SU-DHL-6 (cell line): Measurements from ENCODE around the gene TMEM242.

ENCODE experiments used
- H2AFZ ChIP-seq: fragments of 200-600 bp; sonication (generic); 2 replicates; pipeline ENCODE4 v1.6.1; 2014; ENCODE audit warnings: low read depth, mild to moderate bottlenecking, moderate library complexity, mixed read lengths, antibody characterized with exemption, low read length; ENCODE audit not compliant: severe bottlenecking
- H3F3A ChIP-seq: fragments of 200-600 bp; shearing (Covaris generic); 2 replicates; pipeline ENCODE4 v1.6.0; 2016; ENCODE audit warnings: antibody characterized with exemption, mild to moderate bottlenecking; ENCODE audit not compliant: insufficient read depth
- H3K27ac ChIP-seq: fragments of 200-600 bp; sonication (generic); 2 replicates; pipeline ENCODE4 v1.5.1; 2016; ENCODE audit warnings: low read depth, mild to moderate bottlenecking, low read length, moderate library complexity, mixed read lengths
- H3K27me3 ChIP-seq: fragments of 200-600 bp; sonication (generic), shearing (Covaris generic); 2 replicates; pipeline ENCODE4 v1.6.0; 2014; ENCODE audit warnings: mild to moderate bottlenecking, low read length
- H3K36me3 ChIP-seq: fragments of 200-600 bp; sonication (generic); 2 replicates; pipeline ENCODE4 v1.6.1; 2014; ENCODE audit warnings: mild to moderate bottlenecking, low read length, mixed read lengths
- H3K4me2 ChIP-seq: fragments of 300-600, 200-600 bp; shearing (Covaris generic), sonication (generic); 2 replicates; pipeline ENCODE4 v1.6.0; 2014; ENCODE audit warnings: low read length, low read depth, mild to moderate bottlenecking; ENCODE audit not compliant: poor library complexity, severe bottlenecking
- H3K4me3 ChIP-seq: fragments of 200-600 bp; sonication (generic); 2 replicates; pipeline ENCODE4 v1.5.1; 2014; ENCODE audit warnings: antibody characterized with exemption, low read length, mild to moderate bottlenecking, mixed read lengths; ENCODE audit not compliant: insufficient read depth, poor library complexity, severe bottlenecking
- H3K79me2 ChIP-seq: fragments of 200-600 bp; sonication (generic); 2 replicates; pipeline ENCODE4 v1.6.1; 2014; ENCODE audit warnings: mild to moderate bottlenecking, low read length, moderate library complexity; ENCODE audit not compliant: insufficient read depth
- H3K9ac ChIP-seq: fragments of 200-600 bp; sonication (generic); 2 replicates; pipeline ENCODE4 v1.7.0; 2014; ENCODE audit warnings: mild to moderate bottlenecking, low read length
- H3K9me2 ChIP-seq: fragments of 200-600 bp; sonication (generic); replicated peaks from 2 replicates; pipeline ENCODE4 v1.6.1; 2014; ENCODE audit warnings: low read length; ENCODE audit not compliant: insufficient read depth
- H3K9me3 ChIP-seq: fragments of 200-600 bp; sonication (generic); 2 replicates; pipeline ENCODE4 v1.6.1; 2014; ENCODE audit warnings: low read length, mixed read lengths; ENCODE audit not compliant: insufficient read depth
- H4K20me1 ChIP-seq: fragments of 200-600 bp; sonication (generic); 2 replicates; pipeline ENCODE4 v1.6.1; 2014; ENCODE audit warnings: low read depth, mild to moderate bottlenecking, antibody characterized with exemption, low read length, moderate library complexity, mixed read lengths
- EZH2phosphoT487 ChIP-seq: fragments of 200-600 bp; sonication (generic), shearing (Covaris generic); conservative IDR thresholded peaks from 2 replicates; pipeline ENCODE4 v1.6.1; 2018; ENCODE audit warnings: mild to moderate bottlenecking, antibody characterized with exemption, low read length, moderate library complexity, mixed read lengths
- TF ChIP-seq, protein P1 (sequence below): fragments of 200-600 bp; sonication (generic); IDR thresholded peaks from one replicate; pipeline ENCODE4 v1.5.1; 2017; ENCODE audit warnings: antibody characterized with exemption, mild to moderate bottlenecking, low read length, moderate library complexity; ENCODE audit not compliant: insufficient read depth, poor library complexity, severe bottlenecking

The TMEM242 gene

DNA sequence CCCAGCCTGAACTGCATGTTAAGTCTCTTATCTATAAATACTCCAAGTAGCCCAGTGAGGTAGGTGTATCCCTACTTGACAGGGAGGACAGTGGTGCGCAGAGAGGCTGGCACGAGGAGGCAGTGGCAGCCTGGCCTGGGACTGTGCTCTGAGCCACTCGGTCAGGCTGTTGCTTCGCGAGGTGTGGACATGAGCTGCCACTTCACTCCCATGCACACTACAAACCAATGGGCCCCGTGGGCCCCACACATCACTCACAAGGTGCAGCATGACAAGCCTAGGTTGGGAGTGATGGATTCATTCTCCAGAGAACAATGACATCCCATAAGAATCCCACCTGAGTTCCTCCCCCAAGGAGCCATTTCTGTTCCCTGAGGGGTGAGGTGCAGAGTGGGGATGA is 54.9 kb downstream of the TMEM242 start:
- Histone ChIP-seq H3K36me3 (no peaks in the 10 kb centered on the region), H3K79me2 (no peaks in the 10 kb centered on the region), H3K9me2 (no peaks in the 10 kb centered on the region), H3K9ac (no peak overlapping the region), H3K27me3 (no peaks in the 10 kb centered on the region), H3F3A (no peaks in the 10 kb centered on the region), H3K27ac (no peak overlapping the region), H4K20me1 (no peaks in the 10 kb centered on the region), H2AFZ (no peak overlapping the region), H3K9me3 (no peaks in the 10 kb centered on the region; the same call in 1 of the 2 replicates), H3K4me3 (no peak overlapping the region), H3K4me2 (no peak overlapping the region)
- TF ChIP-seq EZH2phosphoT487, result no peak
- TF ChIP-seq, protein P1, sequence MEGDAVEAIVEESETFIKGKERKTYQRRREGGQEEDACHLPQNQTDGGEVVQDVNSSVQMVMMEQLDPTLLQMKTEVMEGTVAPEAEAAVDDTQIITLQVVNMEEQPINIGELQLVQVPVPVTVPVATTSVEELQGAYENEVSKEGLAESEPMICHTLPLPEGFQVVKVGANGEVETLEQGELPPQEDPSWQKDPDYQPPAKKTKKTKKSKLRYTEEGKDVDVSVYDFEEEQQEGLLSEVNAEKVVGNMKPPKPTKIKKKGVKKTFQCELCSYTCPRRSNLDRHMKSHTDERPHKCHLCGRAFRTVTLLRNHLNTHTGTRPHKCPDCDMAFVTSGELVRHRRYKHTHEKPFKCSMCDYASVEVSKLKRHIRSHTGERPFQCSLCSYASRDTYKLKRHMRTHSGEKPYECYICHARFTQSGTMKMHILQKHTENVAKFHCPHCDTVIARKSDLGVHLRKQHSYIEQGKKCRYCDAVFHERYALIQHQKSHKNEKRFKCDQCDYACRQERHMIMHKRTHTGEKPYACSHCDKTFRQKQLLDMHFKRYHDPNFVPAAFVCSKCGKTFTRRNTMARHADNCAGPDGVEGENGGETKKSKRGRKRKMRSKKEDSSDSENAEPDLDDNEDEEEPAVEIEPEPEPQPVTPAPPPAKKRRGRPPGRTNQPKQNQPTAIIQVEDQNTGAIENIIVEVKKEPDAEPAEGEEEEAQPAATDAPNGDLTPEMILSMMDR, result no peak

DNA sequence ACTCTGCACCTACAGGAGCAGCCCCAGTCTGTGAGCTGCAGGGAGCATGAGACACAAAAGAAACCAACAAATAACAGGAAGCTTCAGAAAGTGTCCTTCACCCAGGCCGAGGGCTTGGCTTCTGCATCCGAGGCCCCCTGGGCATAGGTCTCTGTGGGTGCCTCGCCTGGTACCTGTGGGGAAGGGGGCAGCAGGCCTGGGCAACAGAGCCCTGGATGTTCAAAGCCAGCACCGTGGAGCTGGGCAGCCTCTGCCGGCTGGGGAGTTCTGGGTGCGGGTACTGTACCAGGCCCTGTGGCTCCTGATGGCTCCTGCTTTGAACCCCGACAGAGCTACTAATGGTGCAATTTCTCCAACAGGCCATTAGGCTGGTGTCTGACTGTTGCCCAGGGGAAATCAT is 55.7 kb downstream of the TMEM242 start:
- no peak overlapping the region for H3K4me2 ChIP-seq
- no peak overlapping the region for H2AFZ ChIP-seq

DNA sequence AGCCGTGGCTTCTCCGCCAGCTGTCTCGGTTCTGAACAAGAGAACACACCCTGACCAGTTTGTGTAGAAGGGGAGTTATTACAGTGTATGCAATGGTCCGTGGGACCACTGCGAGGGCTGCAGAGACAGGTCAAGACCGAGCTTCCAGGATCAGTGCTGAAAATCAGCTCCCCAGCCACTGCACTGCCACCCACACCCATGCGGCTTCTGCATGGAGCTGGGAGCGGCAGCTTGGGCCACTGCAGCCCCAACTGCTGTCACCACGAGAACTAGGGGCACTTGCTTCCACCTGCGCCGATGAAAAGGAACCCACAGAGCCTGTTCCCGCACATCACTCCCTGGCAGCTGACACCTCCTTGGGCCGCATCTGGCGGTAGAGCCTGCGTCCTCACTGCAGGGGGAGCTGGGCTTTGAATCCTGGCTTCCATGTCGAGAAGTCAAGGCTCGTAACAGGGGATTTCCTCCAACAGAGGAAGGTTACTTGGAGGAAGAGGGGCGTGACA is 56.2 kb downstream of the TMEM242 start:
- Histone ChIP-seq H3K4me3 (no peak overlapping the region), H3K36me3 (no peaks in the 10 kb centered on the region), H3K27ac (no peak overlapping the region), H3K9me2 (no peaks in the 10 kb centered on the region), H3F3A (no peaks in the 10 kb centered on the region), H3K9ac (no peak overlapping the region), H2AFZ (no peak overlapping the region), H3K4me2 (no peak overlapping the region), H3K27me3 (no peaks in the 10 kb centered on the region), H4K20me1 (no peaks in the 10 kb centered on the region), H3K79me2 (no peaks in the 10 kb centered on the region), H3K9me3 (no peaks in the 10 kb centered on the region; the same call in 1 of the 2 replicates)
- TF ChIP-seq, protein P1, result no peak
- TF ChIP-seq EZH2phosphoT487, result no peak

More for the DNA sequence above, 55.7 kb downstream of the TMEM242 start:
- Histone ChIP-seq H3K4me3 (no peak overlapping the region), H3K79me2 (no peaks in the 10 kb centered on the region), H3K9me3 (no peaks in the 10 kb centered on the region; the same call in 1 of the 2 replicates), H4K20me1 (no peaks in the 10 kb centered on the region), H3K9ac (no peak overlapping the region), H3K27me3 (no peaks in the 10 kb centered on the region), H3K36me3 (no peaks in the 10 kb centered on the region), H3F3A (no peaks in the 10 kb centered on the region), H3K9me2 (no peaks in the 10 kb centered on the region), H3K27ac (no peak overlapping the region)
- TF ChIP-seq, protein P1, result no peak
- TF ChIP-seq EZH2phosphoT487, result no peak
